HG02610 (cell line): ENCODE measurements around the gene ACADS.

ENCODE experiments used
- ATAC-seq: cut with Tn5 transposase; IDR thresholded peaks from one replicate; pipeline ENCODE4 v1.9.1; 2021; ENCODE audit warnings: mild to moderate bottlenecking, moderate library complexity; ENCODE audit not compliant: unreplicated experiment

The ACADS gene, protein sequence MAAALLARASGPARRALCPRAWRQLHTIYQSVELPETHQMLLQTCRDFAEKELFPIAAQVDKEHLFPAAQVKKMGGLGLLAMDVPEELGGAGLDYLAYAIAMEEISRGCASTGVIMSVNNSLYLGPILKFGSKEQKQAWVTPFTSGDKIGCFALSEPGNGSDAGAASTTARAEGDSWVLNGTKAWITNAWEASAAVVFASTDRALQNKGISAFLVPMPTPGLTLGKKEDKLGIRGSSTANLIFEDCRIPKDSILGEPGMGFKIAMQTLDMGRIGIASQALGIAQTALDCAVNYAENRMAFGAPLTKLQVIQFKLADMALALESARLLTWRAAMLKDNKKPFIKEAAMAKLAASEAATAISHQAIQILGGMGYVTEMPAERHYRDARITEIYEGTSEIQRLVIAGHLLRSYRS

DNA sequence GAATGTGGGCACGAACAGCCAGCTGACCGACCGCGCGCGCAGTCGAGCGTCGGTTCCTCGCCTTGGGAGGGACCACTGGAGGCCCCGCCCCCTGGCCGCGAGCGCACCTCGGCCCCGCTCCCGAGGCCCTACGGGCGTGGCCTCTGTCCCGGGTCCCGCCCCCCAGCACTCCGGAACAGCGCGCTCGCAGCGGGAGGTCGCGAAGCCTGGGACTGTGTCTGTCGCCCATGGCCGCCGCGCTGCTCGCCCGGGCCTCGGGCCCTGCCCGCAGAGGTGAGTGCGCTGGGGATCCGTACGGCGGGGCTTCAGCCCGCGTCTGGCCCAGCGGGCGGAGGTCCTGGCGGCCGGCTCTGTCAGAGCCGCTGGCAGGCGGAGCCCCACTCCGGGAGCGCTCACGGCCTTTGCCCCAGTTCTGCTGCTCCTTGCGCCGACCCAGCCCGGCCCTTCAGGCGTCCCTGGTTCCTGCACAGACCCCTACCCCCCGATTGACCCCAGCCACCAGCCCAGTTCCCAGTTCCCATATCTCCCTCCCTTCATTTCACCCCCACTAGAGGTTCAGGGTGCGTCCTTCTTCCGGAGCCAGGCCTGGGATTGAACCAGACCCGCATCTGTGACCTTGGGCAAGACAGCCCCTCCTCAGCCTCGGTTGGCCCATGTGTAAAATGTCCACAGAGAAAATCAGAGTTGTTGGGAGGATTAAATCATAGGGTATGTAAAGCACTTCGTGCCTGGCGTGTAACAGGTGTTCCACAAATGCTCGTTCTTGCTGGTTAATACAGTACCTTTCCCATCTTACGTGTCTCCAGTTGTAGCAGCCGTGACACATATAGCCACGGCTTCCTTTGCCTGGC, at the start of gene ACADS:
Gene ACADS, plus strand, starts transcription at position 168 of the 851 bp plus-strand sequence. Its CDS starts 60 bp downstream, at position 228.
- ATAC-seq, result peak; percentile 95

DNA sequence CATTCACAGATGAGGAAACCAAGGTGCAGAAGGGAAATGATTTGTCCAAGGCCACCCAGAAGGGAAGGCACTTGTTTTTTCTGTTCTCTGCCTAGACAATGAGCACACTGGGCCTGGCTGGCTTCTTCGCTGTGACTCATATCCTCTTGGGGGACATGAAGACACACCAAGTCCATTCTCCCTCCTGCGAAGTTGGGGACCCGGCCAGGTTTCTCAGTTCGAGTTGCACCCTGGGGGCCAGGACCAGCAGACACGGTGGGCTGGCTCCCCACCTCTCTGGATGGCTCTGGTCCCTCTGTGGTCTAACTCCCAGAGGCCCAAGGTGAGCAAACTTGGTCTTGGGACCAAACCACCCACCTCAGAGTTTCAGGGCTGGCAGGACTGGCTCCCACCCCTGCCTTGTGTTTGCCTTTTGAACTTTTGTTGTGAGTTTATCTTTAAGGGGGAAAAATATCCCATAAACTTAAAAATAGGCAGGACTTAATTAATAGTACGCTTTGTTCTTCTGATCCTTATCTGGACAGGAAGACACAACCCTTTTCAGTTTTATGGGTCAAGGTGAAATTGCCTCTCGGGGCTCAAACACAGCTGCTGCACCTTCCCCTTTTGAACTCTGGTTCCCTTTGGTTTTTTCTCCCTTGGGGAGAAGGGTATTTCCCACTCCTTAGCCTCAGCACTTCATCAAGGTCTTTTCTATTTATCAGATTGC, 47.7 kb upstream of the ACADS start:
- ATAC-seq, result peak; percentile 61

DNA sequence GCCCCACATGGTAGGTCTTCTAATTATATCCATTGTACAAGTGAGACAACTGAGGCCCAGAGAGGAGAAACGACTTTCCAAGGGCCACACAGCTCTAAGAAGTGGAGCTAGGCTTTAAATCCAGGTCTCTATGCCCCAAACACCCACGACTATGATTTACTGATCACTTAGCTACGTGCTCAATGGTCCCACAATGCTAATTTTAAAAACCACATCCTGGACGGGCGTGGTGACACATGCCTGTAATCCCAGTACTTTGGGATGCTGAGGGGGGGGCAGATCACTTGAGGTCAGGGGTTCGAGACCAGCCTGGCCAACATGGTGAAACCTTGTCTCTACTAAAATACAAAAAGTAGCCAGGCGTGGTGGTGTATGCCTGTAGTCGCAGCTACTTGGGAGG, 47.1 kb upstream of the ACADS start:
- ATAC-seq, result peak; percentile 24

DNA sequence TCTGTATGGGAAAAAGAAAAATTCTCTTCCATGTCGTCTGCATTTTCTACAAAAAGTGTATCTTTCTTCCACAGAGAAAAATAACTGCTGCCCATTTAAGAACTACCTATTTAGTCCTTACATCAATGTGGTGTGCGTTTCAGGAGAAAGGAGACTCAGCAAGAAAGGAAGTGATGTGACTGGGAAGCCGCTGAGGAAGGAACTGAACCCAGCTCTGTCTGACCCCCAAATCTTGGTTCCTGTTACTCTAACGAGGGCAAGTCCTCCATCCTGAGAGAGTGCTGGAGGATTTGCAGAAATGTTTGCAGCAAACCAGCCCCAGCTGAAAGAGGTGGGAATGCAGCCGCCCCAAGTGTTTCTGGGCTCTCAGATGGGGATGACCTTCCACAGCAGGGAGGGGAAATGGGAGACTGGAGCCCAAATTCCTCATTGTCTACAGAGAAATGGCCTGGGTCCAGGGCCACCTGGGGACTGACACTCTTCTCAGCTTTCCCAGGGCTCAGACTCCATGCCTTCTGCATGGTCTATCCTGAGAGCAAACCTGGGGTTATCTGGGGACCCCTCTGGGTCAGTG, 45.4 kb upstream of the ACADS start:
- no peak for ATAC-seq

DNA sequence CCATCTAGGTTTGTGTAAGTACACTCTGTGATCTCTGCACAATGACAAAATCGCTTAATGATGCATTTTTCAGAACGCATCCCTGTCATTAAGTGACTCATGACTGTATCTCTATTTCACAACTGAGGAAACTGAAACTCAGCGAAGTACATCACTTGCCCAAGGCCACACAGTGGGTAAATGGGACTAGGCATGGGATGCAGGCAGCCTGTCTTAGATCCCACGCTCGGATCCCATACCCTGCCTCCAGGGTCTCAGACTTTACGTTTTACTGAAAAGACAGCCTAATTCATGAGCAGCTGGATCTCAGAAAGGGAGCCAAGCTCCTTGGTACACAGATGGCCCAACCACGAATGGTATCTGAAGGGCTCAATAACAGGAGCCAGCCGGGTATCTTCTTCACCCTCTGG, 41.1 kb upstream of the ACADS start:
- no peak for ATAC-seq

DNA sequence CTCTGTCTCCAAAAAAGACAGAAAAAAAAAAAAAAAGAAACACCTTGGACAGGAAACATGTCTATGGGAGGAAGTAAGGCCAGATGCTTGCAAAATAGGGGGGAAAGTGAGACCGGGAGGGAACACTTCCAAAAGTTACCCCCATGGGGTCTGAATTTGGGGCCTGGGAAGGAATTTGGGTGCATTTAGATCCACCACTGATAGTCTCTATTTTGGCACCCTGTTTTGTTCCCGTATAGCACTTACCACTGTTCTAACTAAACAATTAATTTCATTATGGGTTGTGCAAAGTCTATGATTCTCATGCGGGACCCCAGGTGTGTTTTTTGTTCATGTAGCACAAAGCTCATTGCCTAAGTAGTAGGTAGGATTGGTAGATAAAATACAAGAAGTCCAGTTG, 40.1 kb upstream of the ACADS start:
- no peak for ATAC-seq

DNA sequence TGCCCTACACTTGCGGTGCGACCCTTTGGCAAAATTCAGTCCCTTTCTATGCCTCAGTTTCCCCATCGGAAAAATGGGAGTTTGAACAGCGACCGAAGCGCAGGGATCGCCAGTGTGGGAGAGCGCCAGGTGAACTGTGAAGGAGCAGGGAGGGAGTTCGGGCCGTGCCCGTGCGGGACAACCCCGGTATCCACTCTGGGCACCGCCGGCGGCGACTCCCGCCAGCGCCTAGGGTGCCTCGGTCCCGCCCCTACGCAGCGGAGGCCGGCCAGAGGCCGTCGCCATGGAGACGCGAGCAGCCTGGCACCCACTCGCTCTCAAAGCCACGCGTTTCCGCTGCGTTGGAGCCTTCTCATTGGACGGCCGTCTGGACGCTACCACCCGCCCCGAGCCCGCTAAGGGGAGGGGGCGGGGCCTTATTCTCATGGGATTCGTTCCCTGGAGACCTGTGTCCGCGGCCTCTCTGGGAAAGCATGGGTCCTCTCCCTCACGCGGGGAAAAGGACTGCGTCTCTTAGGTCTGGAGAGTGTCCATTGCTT, 39.4 kb upstream of the ACADS start:
- ATAC-seq, result peak; percentile 76

DNA sequence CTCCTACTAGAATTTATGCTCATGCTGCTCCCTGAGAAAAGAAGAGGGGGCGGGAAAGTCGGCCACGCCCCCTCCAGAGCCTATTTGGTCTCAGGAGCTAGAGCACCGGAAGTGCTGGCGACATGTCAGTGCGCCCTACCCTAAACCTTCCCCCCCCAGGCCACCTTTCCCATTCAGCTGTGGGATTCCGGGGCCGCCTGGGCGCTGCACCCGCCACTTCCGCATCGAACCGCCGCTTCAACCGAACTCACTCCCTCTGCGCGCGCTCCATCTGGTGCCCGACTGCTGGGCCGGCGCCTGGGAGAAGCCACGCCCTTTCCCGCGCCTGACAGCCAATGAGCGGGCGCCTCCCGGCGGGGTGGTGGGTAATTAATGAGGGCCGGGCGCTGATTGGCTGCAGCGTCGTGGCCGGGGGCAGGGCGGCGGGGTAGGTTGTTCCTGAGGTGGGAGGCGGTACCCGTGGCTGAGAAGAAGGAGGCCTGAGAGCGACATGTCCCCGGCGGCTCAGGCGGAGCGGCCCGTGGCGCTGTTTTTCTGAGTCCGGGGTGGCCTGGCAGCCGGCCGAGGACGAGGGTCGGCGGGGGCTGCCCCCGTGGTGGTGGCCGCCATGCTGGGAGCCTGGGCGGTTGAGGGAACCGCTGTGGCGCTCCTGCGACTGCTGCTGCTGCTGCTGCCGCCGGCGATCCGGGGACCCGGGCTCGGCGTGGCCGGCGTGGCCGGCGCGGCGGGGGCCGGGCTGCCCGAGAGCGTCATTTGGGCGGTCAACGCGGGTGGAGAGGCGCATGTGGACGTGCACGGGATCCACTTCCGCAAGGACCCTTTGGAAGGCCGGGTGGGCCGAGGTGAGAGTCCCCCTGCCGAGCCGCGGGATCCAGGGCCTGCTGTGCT, 38.7 kb upstream of the ACADS start, which contains the start of gene MLEC:
Gene MLEC, plus strand, starts transcription at position 460 of the 888 bp plus-strand sequence. Its CDS starts 148 bp downstream, at position 608.
- ATAC-seq, result peak; percentile 69

DNA sequence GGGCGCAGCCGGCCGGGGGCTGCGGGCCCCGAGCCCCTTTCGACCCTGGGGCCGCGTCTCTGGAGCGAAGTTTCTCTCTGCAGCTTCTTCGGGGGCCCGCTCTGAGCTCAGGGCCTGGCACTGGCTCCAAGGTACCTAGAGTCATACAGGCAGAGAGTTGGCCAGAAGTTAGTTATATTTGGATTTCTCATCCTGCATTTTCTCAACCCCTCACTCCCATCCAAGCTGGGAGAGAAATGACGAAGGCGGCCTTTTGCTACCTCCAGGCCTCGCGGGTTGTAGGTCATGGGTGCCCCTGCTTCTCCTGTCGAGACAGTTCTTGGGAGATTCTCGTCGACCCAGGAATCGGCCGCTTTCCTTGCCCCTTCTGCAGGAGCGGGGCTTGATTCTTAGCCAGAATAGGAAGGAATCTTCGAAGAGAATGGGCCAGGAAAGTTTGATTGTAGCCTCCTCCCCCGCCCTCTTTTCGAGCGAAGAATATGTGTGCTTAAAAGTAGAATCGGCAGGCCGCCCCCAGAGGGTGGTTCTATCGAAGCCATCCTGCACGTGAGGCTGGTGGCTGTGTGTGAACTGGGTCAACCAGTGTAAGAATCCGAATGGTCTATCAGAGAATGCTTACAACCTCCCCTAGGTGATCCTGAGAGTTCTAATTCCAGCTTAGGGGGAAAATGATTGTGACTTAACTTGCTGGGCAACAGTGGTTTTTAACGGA, 37.9 kb upstream of the ACADS start:
- ATAC-seq, result no peak

DNA sequence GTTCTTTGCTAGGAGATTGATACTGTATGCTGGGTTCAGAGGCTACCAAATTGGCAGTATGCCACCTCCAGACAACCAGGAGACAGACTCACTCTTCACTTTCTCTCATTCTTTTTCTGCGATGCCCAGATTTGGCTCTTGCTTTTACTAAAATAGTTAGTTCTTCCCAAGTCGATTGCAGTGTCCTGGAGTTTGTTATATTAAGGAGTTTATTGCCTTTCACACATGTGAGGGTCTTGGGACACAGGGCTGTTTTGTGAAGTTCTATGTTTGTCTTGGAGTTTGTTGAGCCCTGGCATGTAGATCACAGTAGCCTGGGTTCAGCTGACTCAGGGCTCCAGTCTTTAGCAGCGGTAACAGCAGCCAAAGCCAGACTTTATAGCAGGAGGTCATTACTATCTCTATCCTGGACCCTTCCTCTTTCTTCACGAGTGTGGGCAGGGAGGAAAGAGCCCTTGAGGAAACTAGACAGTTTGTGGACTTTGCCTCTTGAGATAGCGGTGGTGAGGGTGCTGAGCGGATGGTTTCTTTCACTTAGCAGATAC, 37.0 kb upstream of the ACADS start:
- no peak for ATAC-seq

DNA sequence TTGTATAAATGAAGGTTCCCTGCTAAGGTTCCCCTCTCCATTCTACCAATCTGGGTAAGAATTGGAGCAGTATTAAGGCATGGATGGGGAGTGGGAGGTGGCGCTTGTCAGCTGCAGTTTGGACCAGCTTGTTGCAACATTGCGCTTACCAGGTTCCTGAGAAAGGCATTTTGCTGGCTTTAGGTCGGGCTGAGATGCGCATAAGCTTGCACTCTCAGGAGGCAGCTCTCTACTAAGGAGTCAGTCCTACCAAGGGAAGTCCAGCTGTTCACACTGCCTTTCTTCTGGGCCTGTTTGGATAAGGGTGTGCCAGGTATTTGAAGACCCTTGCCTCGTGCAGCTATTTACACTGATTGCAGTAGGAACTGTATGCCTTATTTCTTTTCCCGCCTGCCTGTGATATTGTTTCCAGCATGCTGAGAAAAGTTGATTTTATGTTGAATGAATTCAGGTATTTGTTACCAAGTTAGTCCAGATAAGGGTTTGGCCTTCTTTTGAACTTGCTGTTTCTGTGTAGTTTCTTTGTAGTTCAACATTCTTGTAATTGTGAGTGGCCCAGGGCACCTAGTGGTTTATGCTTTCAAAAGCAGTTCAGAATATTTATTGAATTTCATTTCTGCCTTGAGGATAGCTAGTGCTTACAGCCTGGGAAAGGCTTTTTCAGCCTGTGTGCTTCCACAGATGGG, 36.1 kb upstream of the ACADS start:
- ATAC-seq, result no peak

DNA sequence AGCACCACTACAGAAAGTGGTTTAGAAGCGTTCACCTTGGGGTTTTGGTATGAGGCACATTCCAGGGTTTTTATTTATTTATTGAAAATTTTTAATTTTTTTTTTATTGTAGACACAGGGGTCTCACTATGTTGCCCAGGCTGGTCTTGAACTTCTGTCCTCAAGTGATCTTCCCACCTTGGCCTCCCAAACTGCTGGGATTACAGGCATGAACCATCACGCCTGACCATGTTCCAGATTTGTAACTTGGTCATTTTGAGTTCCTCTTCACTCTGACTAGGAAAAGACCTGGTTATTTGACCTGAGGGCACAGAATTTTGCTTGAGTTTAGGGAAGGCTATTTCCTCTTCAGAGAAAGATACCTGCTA, 35.6 kb upstream of the ACADS start:
- ATAC-seq, result no peak

DNA sequence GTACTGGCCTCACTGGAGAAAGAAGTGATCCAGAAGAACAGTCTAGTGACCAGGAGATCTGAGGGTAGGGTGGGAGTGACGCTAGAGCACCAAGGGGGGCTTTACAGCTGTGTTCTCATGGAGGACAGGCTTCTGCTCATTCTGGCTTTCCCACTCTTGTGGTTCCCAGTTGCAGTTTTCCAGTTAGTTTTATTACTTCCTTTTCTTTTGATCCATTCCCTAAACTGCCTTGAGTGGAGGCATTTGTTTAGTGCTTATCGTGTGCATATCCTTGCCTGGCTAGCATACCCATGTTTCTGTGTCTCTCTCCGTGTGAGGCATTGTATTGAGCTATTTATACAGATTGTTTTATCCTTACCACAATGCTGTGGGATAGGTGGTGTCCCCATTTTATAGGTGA, 34.6 kb upstream of the ACADS start:
- ATAC-seq, result no peak

DNA sequence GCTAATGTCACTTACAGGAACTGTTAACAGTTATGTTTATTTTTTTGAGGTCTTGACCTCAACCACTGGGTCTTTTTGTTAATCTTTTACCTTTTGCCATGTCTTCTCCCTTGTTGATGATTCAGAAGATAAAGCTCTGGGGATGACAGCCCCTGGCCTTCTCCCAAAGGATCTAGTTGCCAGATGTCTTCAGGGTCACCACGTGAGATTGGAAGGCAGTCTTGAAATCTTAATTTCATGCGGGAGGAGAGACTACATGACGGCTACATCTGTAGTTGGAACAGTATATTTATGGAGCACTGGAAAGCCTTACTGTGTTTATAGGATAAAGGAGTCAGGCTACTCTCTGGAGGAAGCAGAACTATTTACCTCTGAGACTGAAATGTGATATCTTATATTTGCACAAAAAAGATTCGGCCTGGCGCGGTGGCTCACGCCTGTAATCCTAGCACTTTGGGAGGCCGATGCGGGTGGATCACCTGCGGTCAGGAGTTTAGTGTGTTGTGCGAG, 33.0 kb upstream of the ACADS start:
- ATAC-seq, result no peak

DNA sequence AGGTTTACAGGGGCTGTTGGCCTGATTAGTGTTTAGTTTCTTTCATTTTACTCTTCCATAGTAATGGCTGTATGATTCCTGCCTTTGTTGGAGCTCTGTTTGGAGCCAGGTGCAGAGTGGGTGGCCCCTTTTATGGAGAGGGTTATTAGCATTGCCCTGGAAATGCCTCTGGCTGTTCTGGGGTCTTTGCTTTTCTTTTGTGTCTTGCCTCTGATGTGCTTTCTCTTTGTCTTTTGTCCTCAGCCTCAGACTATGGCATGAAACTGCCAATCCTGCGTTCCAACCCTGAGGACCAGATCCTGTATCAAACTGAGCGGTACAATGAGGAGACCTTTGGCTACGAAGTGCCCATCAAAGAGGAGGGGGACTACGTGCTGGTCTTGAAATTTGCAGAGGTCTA, 31.8 kb upstream of the ACADS start:
- ATAC-seq, result no peak

DNA sequence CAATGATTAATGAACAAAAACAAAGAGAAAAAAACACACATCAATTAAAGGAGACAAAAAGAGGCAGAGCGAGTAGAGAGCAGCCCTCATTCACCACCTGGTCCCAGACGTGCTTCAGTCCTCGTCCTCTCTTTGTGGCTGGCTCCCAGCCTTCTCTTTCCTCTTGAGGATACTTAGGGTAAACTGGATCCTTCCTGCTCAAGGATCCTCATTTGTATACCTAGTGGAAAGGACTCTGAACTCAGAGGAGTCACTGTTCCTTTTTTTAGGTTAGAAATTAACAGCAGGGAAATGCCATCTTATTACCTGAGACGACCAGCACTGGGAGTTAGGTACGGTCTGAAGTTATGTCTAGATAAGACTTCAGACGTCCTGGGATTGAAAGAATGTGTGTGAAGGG, 29.0 kb upstream of the ACADS start:
- no peak for ATAC-seq

DNA sequence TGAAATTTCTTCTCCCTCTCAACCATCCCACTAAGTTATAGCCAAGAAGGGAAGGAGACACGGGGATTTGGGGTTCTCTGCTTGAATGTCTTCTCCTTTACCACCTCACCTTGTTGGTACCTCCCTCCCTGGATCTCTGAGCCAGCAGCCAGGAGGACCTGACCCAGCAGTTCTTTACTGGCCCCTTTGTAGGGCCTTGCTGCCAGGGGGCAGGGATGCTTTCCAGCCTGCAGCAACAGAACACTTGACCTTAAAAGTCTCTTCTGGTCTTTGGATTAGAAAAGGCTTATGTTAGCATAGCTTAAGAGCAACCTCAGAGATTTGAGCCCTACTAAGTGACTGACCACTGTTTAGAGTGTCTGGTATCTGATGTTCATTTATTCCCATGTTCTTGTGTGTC, 28.3 kb upstream of the ACADS start:
- no peak for ATAC-seq

DNA sequence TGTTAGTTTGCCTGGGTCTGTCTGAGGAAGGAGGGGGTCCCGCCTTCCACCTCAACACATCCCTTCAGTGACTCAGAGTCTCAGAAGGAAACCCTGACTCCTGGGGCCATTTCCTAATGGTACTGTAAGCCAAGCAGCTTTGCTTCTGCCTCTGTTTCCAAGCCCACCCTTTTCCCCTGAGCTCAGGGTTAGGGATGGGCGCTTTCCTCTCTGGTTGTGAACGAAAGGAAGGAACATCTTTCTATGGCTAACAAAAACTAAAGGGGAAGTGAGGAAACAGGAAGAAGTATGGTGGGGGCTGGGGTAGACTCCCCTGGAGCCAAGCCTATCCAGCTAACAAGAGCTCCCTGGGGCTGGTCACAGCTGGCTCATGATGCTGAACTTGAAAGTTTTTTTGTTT, 27.0 kb upstream of the ACADS start:
- no peak for ATAC-seq
